ENCODE data around the gene RGL3.
"Not testable (repeated sequence)": the region's sequence is repeated elsewhere in the genome, so short reads cannot be mapped to it uniquely, and the experiment has no call there.

Gene RGL3

DNA sequence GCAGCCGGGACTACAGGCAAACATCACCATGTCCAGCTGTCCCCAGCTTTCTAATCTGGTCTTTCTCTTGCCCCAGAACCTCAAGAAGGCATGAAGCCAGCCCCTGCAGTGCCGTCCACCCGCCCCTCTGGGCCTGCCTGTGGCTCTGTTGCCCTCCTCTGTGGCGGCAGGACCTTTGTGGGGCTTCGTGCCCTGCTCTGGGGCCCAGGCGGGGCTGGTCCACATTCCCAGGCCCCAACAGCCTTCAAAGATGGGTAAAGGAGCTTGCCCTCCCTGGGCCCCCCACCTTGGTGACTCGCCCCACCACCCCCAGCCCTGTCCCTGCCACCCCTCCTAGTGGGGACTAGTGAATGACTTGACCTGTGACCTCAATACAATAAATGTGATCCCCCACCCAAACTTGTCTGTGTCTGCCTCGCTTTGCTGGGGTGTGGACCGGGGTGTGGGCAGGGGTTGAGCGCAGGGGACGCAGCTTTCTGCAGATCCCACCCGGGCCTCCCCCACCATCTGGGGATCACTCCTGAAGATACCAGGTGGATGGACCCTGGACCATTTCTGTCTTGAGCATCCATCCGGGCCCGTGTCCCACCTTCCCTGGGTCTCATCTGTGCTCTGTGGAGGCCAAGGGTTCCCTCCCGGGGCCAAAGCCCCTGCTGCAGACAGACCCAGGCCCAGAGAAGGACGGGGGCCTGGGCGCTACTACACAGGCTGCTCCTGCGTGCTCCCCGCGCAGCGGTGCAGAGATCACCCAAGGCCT is 31.6 kb upstream of the RGL3 start:
- no peak for DNase-seq (ENCODE audit: low read depth in 2 of 2, low spot score in 1 of 2)

DNA sequence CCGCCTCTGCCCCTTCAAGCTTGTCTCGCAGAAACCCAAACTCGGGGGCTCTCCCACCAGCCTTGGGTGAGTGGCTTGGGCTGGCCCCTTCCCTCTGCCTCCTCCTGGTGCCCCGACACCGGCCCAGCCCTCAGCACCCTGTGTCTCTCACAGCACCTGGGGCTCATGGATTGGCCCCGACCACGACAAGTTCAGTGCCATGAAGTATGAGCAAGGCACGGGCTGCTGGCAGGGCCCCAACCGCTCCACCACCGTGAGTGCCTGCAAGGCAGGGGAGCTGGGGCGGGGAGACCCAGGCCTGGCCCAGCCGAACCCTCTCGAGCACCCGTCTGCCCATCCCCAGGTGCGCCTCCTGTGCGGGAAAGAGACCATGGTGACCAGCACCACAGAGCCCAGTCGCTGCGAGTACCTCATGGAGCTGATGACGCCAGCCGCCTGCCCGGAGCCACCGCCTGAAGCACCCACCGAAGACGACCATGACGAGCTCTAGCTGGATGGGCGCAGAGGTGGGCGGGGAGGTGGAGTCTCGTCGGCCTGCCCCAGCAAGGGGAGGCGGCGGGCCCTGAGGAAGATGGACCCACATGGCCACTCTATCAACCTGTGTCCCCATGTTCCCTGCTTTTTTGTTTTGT is 29.9 kb upstream of the RGL3 start:
- no peak for DNase-seq (ENCODE audit: low read depth in 2 of 2, low spot score in 1 of 2)

GRCh38 chr19:11448410-11448809 is 29.3 kb upstream of the RGL3 start:
- no peak for DNase-seq (ENCODE audit: low read depth in 2 of 2, low spot score in 1 of 2)

GRCh38 chr19:11447347-11448262 is 28.5 kb upstream of the RGL3 start:
- no peak for DNase-seq (ENCODE audit: low read depth in 2 of 2, low spot score in 1 of 2)

GRCh38 chr19:11446652-11447301 is 27.7 kb upstream of the RGL3 start:
- peak in 1 of 2 donors; percentile 27 for DNase-seq (ENCODE audit: low read depth in 2 of 2, low spot score in 1 of 2)

- no peak for DNase-seq (ENCODE audit: low read depth in 2 of 2, low spot score in 1 of 2)
Measured at GRCh38 chr19:11446271-11446651, 27.1 kb upstream of the RGL3 start.

- DNase-seq (ENCODE audit: low read depth in 2 of 2, low spot score in 1 of 2) = no peak
Measured at GRCh38 chr19:11445141-11445540, 26.0 kb upstream of the RGL3 start.

- DNase-seq (ENCODE audit: low read depth in 2 of 2, low spot score in 1 of 2) = no peak
Measured at GRCh38 chr19:11444059-11444458, 24.9 kb upstream of the RGL3 start.

DNA sequence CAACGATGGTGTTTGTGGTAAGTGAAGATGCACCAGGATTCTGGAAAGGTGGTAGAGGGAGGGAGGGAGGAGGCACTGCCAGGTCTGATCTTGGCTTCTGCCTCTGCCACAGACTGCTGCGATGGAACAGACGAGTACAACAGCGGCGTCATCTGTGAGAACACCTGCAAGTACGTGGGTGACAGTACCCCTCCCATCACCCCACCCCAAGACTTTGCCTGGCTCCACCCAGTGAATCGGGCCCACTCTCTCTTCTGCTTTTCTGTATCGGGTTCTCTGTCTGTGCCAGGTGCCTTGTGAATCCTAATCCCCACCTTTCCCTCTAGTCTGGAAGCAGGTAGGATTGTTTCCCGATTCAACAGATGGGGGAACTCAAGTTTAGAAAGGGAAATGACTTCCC is 18.8 kb upstream of the RGL3 start:
- no peak for DNase-seq (ENCODE audit: low read depth in 2 of 2, low spot score in 1 of 2)

DNA sequence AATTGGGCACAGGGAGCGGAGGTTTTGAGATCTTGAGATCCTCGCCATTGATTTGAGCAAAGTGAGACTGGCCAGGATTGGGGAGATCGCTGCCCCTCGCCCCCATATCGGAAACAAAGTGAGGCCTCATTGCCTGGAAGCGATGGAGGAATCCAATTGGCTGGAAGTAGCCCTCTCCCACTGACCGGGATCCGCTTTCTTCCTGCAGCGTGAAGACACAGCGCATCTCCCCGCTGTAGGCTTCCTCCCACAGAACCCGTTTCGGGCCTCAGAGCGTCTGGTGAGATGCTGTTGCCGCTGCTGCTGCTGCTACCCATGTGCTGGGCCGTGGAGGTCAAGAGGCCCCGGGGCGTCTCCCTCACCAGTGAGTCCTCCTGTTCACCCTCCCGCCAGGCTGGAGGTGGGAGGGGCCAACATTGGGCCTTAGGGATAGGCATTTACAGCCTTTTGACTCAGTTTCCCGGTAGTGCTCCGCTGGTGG is 16.8 kb upstream of the RGL3 start:
- no peak for DNase-seq (ENCODE audit: low read depth in 2 of 2, low spot score in 1 of 2)

DNA sequence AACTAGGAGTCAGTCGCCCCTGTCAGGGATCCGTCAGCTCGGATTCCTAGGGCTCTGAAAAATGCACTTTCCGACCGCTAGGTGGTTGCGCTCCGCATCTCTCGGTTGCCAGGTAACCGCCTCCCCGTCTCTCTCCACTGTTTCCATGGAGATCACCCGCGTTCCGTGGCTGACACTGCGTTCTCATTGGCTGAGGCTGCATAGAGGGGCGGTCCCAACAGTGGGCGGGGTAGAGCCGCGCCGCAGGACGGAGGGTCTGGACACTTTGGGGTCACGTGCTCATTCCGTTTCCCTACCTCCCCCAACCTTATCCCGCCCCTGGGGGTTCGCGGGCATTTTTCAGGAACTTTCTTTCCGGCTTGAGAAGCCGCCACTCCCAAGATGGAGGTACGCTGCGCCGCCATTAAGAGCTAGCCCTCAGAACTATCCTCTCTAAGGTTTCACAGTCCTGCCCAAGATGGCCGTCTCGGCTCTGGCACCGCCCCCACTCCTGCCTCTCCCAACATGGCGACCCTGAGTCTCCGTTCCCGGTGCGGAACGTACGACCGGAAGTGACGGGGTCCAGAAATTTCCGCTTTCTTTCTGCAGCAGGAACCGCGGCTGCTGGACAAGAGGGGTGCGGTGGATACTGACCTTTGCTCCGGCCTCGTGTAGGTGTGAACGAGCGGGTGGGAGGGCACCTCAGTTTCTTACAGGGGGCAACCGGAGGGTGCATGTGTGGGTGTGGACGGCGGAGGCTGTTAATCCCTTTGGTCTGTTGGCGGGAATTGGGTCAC is 16.1 kb upstream of the RGL3 start, which contains the start of the genes ODAD3 and PRKCSH:
TSS of gene ODAD3 (minus strand) at position 65 of the 776 bp plus-strand sequence. CDS start 105 bp downstream, outside the sequence.
TSS of gene PRKCSH (plus strand) at position 579 of the 776 bp plus-strand sequence. CDS start 483 bp downstream, outside the sequence.
- peak; percentile 98 for DNase-seq (ENCODE audit: low read depth in 2 of 2, low spot score in 1 of 2)

- no peak for DNase-seq (ENCODE audit: low read depth in 2 of 2, low spot score in 1 of 2)
Measured at GRCh38 chr19:11434703-11435056, 15.6 kb upstream of the RGL3 start.

GRCh38 chr19:11433526-11433925 is 14.4 kb upstream of the RGL3 start:
- not testable (repeated sequence) for DNase-seq (ENCODE audit: low read depth in 2 of 2, low spot score in 1 of 2)

DNA sequence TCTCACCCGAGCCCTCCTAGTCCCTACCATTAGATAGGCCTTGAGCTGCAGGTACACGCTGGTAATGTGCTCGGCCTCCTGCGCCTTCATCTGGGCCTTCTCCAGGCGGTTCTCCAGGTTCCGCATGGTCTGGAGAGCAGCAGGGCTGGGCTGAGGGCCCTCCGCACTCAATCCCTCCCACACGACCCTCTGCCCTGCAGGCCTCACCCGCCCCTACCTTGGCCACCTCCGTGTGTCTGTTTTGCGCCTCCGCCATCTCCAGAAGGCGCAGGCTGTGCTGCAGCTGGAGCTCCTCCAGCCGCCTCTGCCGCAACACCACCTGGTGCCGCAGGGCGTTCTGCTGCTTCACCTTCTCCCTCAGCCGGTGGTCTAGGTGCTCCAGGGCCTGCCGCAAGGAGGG is 7.5 kb upstream of the RGL3 start:
- DNase-seq (ENCODE audit: low read depth in 2 of 2, low spot score in 1 of 2) = no peak

GRCh38 chr19:11425719-11426457 is 6.8 kb upstream of the RGL3 start:
- DNase-seq (ENCODE audit: low read depth in 2 of 2, low spot score in 1 of 2) = no peak

GRCh38 chr19:11423791-11424181 is 4.7 kb upstream of the RGL3 start:
- DNase-seq (ENCODE audit: low read depth in 2 of 2, low spot score in 1 of 2) = no peak

DNA sequence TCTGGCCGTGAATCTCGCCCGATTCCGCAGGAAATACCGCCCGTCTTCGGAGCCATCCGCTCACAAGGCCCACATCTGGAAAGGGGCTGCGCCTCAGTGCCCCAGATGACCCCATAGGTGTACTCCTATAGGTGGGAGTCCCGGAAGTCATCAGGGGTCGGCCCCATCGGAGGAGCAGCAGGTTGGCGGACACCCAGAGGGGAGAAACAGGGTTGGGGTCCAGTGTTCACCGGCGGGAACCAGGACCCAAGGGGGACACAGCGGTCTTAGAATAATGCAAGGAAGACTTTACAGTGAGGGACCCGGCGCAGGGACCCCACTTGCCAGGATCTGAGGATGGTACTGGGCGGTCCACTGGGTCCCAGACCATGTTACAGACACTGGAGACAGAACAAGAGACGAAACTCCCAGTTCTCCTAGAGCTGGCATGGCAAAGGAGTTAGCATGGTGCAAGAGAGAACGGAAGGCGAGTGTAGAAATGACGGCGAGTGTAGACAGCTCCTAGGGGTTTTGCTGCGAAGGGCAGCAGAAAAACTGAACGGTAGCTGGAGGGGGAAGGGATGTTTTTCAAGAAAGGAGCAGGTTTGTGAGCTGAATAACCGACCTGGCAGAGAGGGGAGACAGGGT is 4.2 kb upstream of the RGL3 start:
- DNase-seq (ENCODE audit: low read depth in 2 of 2, low spot score in 1 of 2) = no peak

- peak in 1 of 2 donors; percentile 37 for DNase-seq (ENCODE audit: low read depth in 2 of 2, low spot score in 1 of 2)
Measured at GRCh38 chr19:11422163-11423065, 3.3 kb upstream of the RGL3 start.

All from stimulated activated CD8-positive, alpha-beta memory T cell treated with anti-CD3 and anti-CD28 coated beads, Interleukin-4, amount 100 ng/mL, for 4 hours (primary cell).